ENCODE results near the gene PLEKHA4. TPM values are rescaled to one million over a fixed set of nuclear protein-coding genes. Genes with fewer than 3 reads are reported as not detected.

Gene PLEKHA4
- total and polyA plus RNA-seq, 9 of the 15 experiments (the other 6 are each of a cell fraction or from before 2014, with no cell fraction given) = 0.07 to 30.8 (median 11.4) TPM

DNA sequence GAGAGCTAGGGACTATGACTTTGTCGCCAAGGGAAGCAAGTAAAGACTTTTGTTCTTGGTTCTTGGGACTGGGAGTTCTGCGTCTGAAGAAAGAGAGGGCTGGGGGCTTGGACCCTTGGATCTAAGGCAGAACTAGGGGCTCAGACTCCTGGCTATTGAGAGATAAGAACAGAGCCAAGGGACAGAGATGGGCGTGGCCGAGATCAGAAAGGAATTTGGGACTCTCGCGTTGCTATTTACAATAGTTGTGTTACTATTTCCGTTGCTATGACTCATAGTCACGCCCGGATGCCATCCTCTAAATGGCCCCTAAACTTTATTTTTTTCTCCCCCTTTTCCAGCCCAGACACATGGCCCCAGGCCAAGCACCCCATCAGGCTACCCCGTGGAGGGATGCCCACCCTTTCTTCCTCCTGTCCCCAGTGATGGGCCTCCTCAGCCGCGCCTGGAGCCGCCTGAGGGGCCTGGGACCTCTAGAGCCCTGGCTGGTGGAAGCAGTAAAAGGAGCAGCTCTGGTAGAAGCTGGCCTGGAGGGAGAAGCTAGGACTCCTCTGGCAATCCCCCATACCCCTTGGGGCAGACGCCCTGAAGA is 4.6 kb upstream of the PLEKHA4 start (continued):
- TF ChIP-seq, protein P1, sequence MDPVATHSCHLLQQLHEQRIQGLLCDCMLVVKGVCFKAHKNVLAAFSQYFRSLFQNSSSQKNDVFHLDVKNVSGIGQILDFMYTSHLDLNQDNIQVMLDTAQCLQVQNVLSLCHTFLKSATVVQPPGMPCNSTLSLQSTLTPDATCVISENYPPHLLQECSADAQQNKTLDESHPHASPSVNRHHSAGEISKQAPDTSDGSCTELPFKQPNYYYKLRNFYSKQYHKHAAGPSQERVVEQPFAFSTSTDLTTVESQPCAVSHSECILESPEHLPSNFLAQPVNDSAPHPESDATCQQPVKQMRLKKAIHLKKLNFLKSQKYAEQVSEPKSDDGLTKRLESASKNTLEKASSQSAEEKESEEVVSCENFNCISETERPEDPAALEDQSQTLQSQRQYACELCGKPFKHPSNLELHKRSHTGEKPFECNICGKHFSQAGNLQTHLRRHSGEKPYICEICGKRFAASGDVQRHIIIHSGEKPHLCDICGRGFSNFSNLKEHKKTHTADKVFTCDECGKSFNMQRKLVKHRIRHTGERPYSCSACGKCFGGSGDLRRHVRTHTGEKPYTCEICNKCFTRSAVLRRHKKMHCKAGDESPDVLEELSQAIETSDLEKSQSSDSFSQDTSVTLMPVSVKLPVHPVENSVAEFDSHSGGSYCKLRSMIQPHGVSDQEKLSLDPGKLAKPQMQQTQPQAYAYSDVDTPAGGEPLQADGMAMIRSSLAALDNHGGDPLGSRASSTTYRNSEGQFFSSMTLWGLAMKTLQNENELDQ (CRISPR knock-in tag; IDR thresholded peaks at IDR 0.05; ENCODE audit: borderline replicate concordance) = no peak
- TF ChIP-seq, protein P2, sequence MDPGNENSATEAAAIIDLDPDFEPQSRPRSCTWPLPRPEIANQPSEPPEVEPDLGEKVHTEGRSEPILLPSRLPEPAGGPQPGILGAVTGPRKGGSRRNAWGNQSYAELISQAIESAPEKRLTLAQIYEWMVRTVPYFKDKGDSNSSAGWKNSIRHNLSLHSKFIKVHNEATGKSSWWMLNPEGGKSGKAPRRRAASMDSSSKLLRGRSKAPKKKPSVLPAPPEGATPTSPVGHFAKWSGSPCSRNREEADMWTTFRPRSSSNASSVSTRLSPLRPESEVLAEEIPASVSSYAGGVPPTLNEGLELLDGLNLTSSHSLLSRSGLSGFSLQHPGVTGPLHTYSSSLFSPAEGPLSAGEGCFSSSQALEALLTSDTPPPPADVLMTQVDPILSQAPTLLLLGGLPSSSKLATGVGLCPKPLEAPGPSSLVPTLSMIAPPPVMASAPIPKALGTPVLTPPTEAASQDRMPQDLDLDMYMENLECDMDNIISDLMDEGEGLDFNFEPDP (CRISPR knock-in tag; IDR thresholded peaks at IDR 0.05) = no peak
- TF ChIP-seq ZFX (CRISPR knock-in tag; IDR thresholded peaks at IDR 0.05) (0 out of 2 replicates have a peak, but pooled peaks have one; percentile 61), ZNF583 (CRISPR knock-in tag; IDR thresholded peaks at IDR 0.05) (no peak), ZNF239 (CRISPR knock-in tag; IDR thresholded peaks at IDR 0.05) (no peak), POLR2B (IDR thresholded peaks at IDR 0.05; ENCODE audit: low read depth, partially characterized antibody) (no peak), ZC3H4 (CRISPR knock-in tag; IDR thresholded peaks at IDR 0.05; ENCODE audit: borderline replicate concordance) (no peak; the same call in 1 of the 2 replicates), SP1 (CRISPR knock-in tag; IDR thresholded peaks at IDR 0.05) (no peak), PPARD (CRISPR knock-in tag; IDR thresholded peaks at IDR 0.05) (no peak), RFX7 (CRISPR knock-in tag; IDR thresholded peaks at IDR 0.05) (no peak), HINFP (tag; conservative IDR thresholded peaks at IDR 0.05; ENCODE audit: low read depth) (no peak), ZNF280B (CRISPR knock-in tag; IDR thresholded peaks at IDR 0.05) (no peak), ZNF639 (CRISPR knock-in tag; conservative IDR thresholded peaks at IDR 0.05 in 1 of 2, IDR thresholded peaks at IDR 0.05 in 1 of 2) (no peak)
- TF ChIP-seq, protein P3, sequence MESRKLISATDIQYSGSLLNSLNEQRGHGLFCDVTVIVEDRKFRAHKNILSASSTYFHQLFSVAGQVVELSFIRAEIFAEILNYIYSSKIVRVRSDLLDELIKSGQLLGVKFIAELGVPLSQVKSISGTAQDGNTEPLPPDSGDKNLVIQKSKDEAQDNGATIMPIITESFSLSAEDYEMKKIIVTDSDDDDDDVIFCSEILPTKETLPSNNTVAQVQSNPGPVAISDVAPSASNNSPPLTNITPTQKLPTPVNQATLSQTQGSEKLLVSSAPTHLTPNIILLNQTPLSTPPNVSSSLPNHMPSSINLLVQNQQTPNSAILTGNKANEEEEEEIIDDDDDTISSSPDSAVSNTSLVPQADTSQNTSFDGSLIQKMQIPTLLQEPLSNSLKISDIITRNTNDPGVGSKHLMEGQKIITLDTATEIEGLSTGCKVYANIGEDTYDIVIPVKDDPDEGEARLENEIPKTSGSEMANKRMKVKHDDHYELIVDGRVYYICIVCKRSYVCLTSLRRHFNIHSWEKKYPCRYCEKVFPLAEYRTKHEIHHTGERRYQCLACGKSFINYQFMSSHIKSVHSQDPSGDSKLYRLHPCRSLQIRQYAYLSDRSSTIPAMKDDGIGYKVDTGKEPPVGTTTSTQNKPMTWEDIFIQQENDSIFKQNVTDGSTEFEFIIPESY (CRISPR knock-in tag; IDR thresholded peaks at IDR 0.05) = no peak
